ENCODE data around the gene PCDH15. TPM values are rescaled to one million over a fixed set of nuclear protein-coding genes. Genes with fewer than 3 reads are reported as not detected.
"Not testable (repeated sequence)": the region's sequence is repeated elsewhere in the genome, so short reads cannot be mapped to it uniquely, and the experiment has no call there.

PCDH15 gene
- total RNA-seq, 1 donor from 2014 or later, result 0.05 TPM

- H3K4me1 Mint-ChIP-seq (ENCODE audit: unreplicated experiment), result no peaks in the 10 kb centered on the region
- no peak for DNase-seq (ENCODE audit: low spot score)
- H3K4me3 Mint-ChIP-seq (ENCODE audit: unreplicated experiment), result no peak overlapping the region
- no peaks in the 10 kb centered on the region for H3K9me3 Mint-ChIP-seq (ENCODE audit: unreplicated experiment)
- no peak for TF ChIP-seq CTCF (IDR thresholded peaks at IDR 0.05; ENCODE audit: unreplicated experiment)
- H3K36me3 Mint-ChIP-seq (ENCODE audit: low read depth, unreplicated experiment), result no peaks in the 10 kb centered on the region
- H3K27me3 Mint-ChIP-seq (ENCODE audit: unreplicated experiment), result no peaks in the 10 kb centered on the region
- H3K27ac Mint-ChIP-seq (ENCODE audit: unreplicated experiment), result no peak overlapping the region
Observed at GRCh38 chr10:53955091-53955490, 845.9 kb downstream of the PCDH15 start.

- Mint-ChIP-seq H3K4me3 (ENCODE audit: unreplicated experiment) (no peak overlapping the region), H3K27ac (ENCODE audit: unreplicated experiment) (no peak overlapping the region), H3K9me3 (ENCODE audit: unreplicated experiment) (no peaks in the 10 kb centered on the region), H3K4me1 (ENCODE audit: unreplicated experiment) (no peaks in the 10 kb centered on the region), H3K36me3 (ENCODE audit: low read depth, unreplicated experiment) (no peaks in the 10 kb centered on the region), H3K27me3 (ENCODE audit: unreplicated experiment) (no peaks in the 10 kb centered on the region)
- TF ChIP-seq CTCF (IDR thresholded peaks at IDR 0.05; ENCODE audit: unreplicated experiment), result no peak
- DNase-seq (ENCODE audit: low spot score), result no peak
Observed at GRCh38 chr10:53952698-53953630, 848.1 kb downstream of the PCDH15 start.

- no peaks in the 10 kb centered on the region for H3K9me3 Mint-ChIP-seq (ENCODE audit: unreplicated experiment)
Observed at GRCh38 chr10:53939654-53940053, 861.4 kb downstream of the PCDH15 start.

DNA sequence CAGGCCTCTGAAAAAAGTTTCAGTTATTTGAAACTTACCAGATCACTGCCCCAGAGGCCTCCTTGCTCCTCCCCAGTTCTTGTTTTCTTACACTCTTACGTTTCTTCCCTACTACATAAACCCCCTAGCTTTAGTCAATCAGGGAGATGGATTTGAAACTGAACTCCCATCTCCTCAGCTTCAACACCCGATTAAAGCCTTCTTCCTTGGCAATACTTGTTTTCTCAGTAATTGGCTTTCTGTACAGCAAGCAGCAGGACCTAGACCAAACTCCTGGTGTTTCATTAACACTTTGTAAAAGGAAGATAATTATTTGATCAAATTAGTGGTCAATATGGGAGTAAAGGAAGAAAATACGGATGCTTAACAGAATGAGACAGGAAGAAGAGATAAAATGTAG lies 870.4 kb downstream of the PCDH15 start:
- no peak for TF ChIP-seq CTCF (IDR thresholded peaks at IDR 0.05; ENCODE audit: unreplicated experiment)
- Mint-ChIP-seq H3K4me1 (ENCODE audit: unreplicated experiment) (no peaks in the 10 kb centered on the region), H3K4me3 (ENCODE audit: unreplicated experiment) (no peak overlapping the region), H3K36me3 (ENCODE audit: low read depth, unreplicated experiment) (no peaks in the 10 kb centered on the region), H3K9me3 (ENCODE audit: unreplicated experiment) (peaks cover 4% of the 10 kb centered on the region), H3K27ac (ENCODE audit: unreplicated experiment) (no peak overlapping the region), H3K27me3 (ENCODE audit: unreplicated experiment) (no peaks in the 10 kb centered on the region)
- DNase-seq (ENCODE audit: low spot score), result no peak

More at GRCh38 chr10:53939654-53940053, 861.4 kb downstream of the PCDH15 start:
- Mint-ChIP-seq H3K27me3 (ENCODE audit: unreplicated experiment) (peaks cover 2% of the 10 kb centered on the region), H3K4me1 (ENCODE audit: unreplicated experiment) (no peaks in the 10 kb centered on the region), H3K27ac (ENCODE audit: unreplicated experiment) (no peak overlapping the region), H3K4me3 (ENCODE audit: unreplicated experiment) (no peak overlapping the region), H3K36me3 (ENCODE audit: low read depth, unreplicated experiment) (no peaks in the 10 kb centered on the region)
- DNase-seq (ENCODE audit: low spot score), result no peak
- TF ChIP-seq CTCF (IDR thresholded peaks at IDR 0.05; ENCODE audit: unreplicated experiment), result no peak

DNA sequence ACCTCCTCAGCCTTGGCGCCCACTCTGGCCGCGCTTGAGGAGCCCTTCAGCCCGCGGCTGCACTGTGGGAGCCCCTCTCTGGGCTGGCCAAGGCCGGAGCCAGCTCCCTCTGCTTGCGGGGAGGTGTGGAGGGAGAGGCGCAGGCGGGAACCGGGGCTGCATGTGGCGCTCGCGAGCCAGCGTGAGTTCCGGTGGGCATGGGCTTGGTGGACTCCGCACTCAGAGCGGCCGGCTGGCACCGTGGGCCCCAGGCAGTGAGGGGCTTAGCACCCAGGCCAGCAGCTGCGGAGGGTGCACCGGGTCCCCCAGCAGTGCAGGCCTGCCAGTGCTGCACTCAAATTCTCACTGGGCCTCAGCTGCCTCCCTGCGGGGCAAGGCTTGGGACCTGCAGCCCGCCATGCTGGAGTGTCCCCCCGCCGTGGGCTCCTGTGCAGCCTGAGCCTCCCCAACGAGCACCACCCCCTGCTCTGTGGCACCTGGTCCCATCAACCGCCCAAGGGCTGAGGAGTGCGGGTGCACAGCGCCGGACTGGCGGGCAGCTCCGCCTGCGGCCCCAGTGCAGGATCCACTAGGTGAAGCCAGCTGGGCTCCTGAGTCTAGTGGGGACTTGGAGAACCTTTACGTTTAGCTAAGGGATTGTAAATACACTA lies 876.9 kb downstream of the PCDH15 start:
- not testable (repeated sequence) for H3K36me3 Mint-ChIP-seq (ENCODE audit: low read depth, unreplicated experiment); H3K4me1 Mint-ChIP-seq (ENCODE audit: unreplicated experiment); H3K4me3 Mint-ChIP-seq (ENCODE audit: unreplicated experiment); DNase-seq (ENCODE audit: low spot score); H3K27me3 Mint-ChIP-seq (ENCODE audit: unreplicated experiment); H3K27ac Mint-ChIP-seq (ENCODE audit: unreplicated experiment); H3K9me3 Mint-ChIP-seq (ENCODE audit: unreplicated experiment)
